ENCODE data around the gene TBC1D1. TPM values are rescaled to one million over a fixed set of nuclear protein-coding genes. Genes with fewer than 3 reads are reported as not detected.

TBC1D1 gene
- total and polyA plus RNA-seq, 10 donors: 49.3 to 142 (median 95.5) TPM

GRCh38 chr4:37892641-37893040 is 1.8 kb downstream of the TBC1D1 start:
- Histone ChIP-seq H3K27me3 (replicated peaks in 1 of 7) (no peaks in the 10 kb centered on the region), H3K9me3 (no peaks in the 10 kb centered on the region), H3K4me3 (peak overlapping the region in 7 of 8 donors; percentile 13 to 98 (median 93)), H3K27ac (peak overlapping the region; percentile 54 to 97 (median 94)), H3K4me1 (peaks cover 18 to 74% (median 54%) of the 10 kb centered on the region in 6 donors), H3K36me3 (peaks cover 0 to 11% (median 0%) of the 10 kb centered on the region in 6 donors)
- WGBS, 5 donors: 31 to 43% (median 38%) methylated on average over 5 of the region's 5 CpGs
- DNase-seq: peak; percentile 86
- intact Hi-C loops (cut with DNase I; ENCODE audit: low total_unique reads): no loop called here
- TF ChIP-seq POLR2A (IDR thresholded peaks at IDR 0.05) (peak in 1 of 3 donors; percentile 4), POLR2AphosphoS5 (IDR thresholded peaks at IDR 0.05) (peak in 1 of 3 donors; percentile 73)
- TF ChIP-seq, protein P1, sequence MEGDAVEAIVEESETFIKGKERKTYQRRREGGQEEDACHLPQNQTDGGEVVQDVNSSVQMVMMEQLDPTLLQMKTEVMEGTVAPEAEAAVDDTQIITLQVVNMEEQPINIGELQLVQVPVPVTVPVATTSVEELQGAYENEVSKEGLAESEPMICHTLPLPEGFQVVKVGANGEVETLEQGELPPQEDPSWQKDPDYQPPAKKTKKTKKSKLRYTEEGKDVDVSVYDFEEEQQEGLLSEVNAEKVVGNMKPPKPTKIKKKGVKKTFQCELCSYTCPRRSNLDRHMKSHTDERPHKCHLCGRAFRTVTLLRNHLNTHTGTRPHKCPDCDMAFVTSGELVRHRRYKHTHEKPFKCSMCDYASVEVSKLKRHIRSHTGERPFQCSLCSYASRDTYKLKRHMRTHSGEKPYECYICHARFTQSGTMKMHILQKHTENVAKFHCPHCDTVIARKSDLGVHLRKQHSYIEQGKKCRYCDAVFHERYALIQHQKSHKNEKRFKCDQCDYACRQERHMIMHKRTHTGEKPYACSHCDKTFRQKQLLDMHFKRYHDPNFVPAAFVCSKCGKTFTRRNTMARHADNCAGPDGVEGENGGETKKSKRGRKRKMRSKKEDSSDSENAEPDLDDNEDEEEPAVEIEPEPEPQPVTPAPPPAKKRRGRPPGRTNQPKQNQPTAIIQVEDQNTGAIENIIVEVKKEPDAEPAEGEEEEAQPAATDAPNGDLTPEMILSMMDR (IDR thresholded peaks at IDR 0.05 in 8 of 11, conservative IDR thresholded peaks at IDR 0.05 in 3 of 11): no peak

DNA sequence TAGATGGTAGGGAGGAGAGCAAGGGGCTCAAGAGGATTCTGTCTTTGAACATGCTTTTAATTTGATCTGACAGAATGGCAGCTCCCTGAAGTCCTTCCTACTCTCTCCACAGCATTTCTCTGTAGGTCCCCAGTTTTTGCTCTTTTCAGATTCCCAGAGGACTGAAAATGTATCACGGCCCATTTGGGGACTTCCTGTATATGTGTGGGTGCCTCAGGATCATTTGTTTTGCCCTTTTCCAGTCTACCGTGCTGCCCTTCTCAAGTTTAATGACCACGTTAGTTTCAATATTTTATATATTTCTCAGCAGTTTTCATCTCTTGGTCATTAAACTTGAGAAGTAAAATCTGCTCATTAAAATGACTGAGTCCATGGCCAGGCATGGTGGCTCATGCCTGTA is 2.3 kb downstream of the TBC1D1 start:
- Histone ChIP-seq H3K4me3 (peak overlapping the region in 4 of 8 donors; percentile 13 to 98 (median 94)), H3K4me1 (peaks cover 18 to 79% (median 55%) of the 10 kb centered on the region in 6 donors), H3K9me3 (no peaks in the 10 kb centered on the region), H3K27me3 (replicated peaks in 1 of 7) (no peaks in the 10 kb centered on the region), H3K36me3 (peaks cover 0 to 11% (median 0%) of the 10 kb centered on the region in 6 donors), H3K27ac (peak overlapping the region; percentile 29 to 97 (median 92))
- 54 to 68% (median 62%) methylated on average over 3 of the region's 3 CpGs for WGBS, 5 donors
- TF ChIP-seq POLR2A (IDR thresholded peaks at IDR 0.05) (no peak), POLR2AphosphoS5 (IDR thresholded peaks at IDR 0.05) (no peak)
- TF ChIP-seq, protein P1 (IDR thresholded peaks at IDR 0.05 in 8 of 11, conservative IDR thresholded peaks at IDR 0.05 in 3 of 11): no peak
- intact Hi-C loops (cut with DNase I; ENCODE audit: low total_unique reads): no loop called here
- DNase-seq: no peak

- Histone ChIP-seq H3K27me3 (replicated peaks in 1 of 7) (no peaks in the 10 kb centered on the region), H3K9me3 (no peaks in the 10 kb centered on the region), H3K36me3 (peaks cover 0 to 21% (median 0%) of the 10 kb centered on the region in 6 donors), H3K27ac (no peak overlapping the region), H3K4me1 (peaks cover 18 to 79% (median 48%) of the 10 kb centered on the region in 6 donors), H3K4me3 (no peak overlapping the region)
- DNase-seq: no peak
- TF ChIP-seq POLR2AphosphoS5 (IDR thresholded peaks at IDR 0.05) (no peak), POLR2A (IDR thresholded peaks at IDR 0.05) (no peak)
- TF ChIP-seq, protein P1 (IDR thresholded peaks at IDR 0.05 in 8 of 11, conservative IDR thresholded peaks at IDR 0.05 in 3 of 11): no peak
- 88 to 94% (median 91%) methylated on average over 7 of the region's 7 CpGs for WGBS, 5 donors
- intact Hi-C loops (cut with DNase I; ENCODE audit: low total_unique reads): no loop called here
These were observed 4.4 kb downstream of the TBC1D1 start for GRCh38 chr4:37895271-37895670.

GRCh38 chr4:37896206-37896860 is 5.4 kb downstream of the TBC1D1 start:
- Histone ChIP-seq H3K4me1 (peaks cover 18 to 73% (median 44%) of the 10 kb centered on the region in 6 donors), H3K9me3 (no peaks in the 10 kb centered on the region), H3K4me3 (no peak overlapping the region), H3K27ac (no peak overlapping the region), H3K36me3 (peaks cover 0 to 30% (median 0%) of the 10 kb centered on the region in 6 donors), H3K27me3 (replicated peaks in 1 of 7) (no peaks in the 10 kb centered on the region)
- TF ChIP-seq POLR2AphosphoS5 (IDR thresholded peaks at IDR 0.05) (no peak), POLR2A (IDR thresholded peaks at IDR 0.05) (no peak)
- TF ChIP-seq, protein P1 (IDR thresholded peaks at IDR 0.05 in 8 of 11, conservative IDR thresholded peaks at IDR 0.05 in 3 of 11): no peak
- intact Hi-C loops (cut with DNase I; ENCODE audit: low total_unique reads): no loop called here
- no peak for DNase-seq

Data from spleen (tissue), 11 donors.